GM12892 (cell line): ENCODE data around the gene PHF1.

Experiments used
- POLR2A ChIP-seq: IDR thresholded peaks from 2 replicates; pipeline ENCODE4 v1.6.1; 2011; ENCODE audit warnings: low read depth, low read length, control low read depth
- POLR2AphosphoS5 ChIP-seq: IDR thresholded peaks from 2 replicates; pipeline ENCODE4 v1.6.1; 2011; ENCODE audit warnings: low read depth, low read length, control low read depth
- TAF1 ChIP-seq: IDR thresholded peaks from 2 replicates; pipeline ENCODE4 v1.6.1; 2011; ENCODE audit warnings: low read depth, mild to moderate bottlenecking, control low read depth, low read length, borderline replicate concordance

- TF ChIP-seq POLR2A (no peak), POLR2AphosphoS5 (no peak), TAF1 (no peak)
These were observed 805 bp downstream of the PHF1 start for GRCh38 chr6:33411632-33412005.
